K562 (cell line): Measurements from ENCODE around the gene MYLIP.

ENCODE experiments used
- CC2D1A ChIP-seq: fragments of 450-650 bp; IDR thresholded peaks from 2 replicates; pipeline ENCODE4 v1.6.1; 2017; ENCODE audit warnings: mild to moderate bottlenecking
- CHD2 ChIP-seq: IDR thresholded peaks from 2 replicates; pipeline ENCODE4 v1.6.1; 2011; ENCODE audit warnings: low read depth, low read length
- CHD4 ChIP-seq: fragments of 200-600 bp; sonication (generic); IDR thresholded peaks from 3 replicates; pipeline ENCODE4 v1.6.1; 2012; ENCODE audit warnings: low read depth, mild to moderate bottlenecking, mixed read lengths, low read length, inconsistent platforms; ENCODE audit not compliant: insufficient read depth, insufficient replicate concordance, poor library complexity, severe bottlenecking
- ERF ChIP-seq: fragments of 450-650 bp; formaldehyde crosslinking; IDR thresholded peaks from 2 replicates; pipeline ENCODE4 v1.4.0; 2020; ENCODE audit warnings: mild to moderate bottlenecking, mixed read lengths
- HCFC1 ChIP-seq: IDR thresholded peaks from 2 replicates; pipeline ENCODE4 v1.6.1; 2012; ENCODE audit warnings: low read depth, low read length, improper control_type of control experiment
- HNRNPH1 ChIP-seq: fragments of 200-400 bp; formaldehyde crosslinking; optimal IDR thresholded peaks from 2 replicates; pipeline ENCODE3; 2017; ENCODE audit warnings: low read depth, mild to moderate bottlenecking, low read length, moderate library complexity
- NONO ChIP-seq, 2 experiments: fragments of 200-400 bp in 1 of 2; fragments of 450-650 bp in 1 of 2; formaldehyde crosslinking in 1 of 2; IDR thresholded peaks; 2 replicates each; pipeline ENCODE4 v1.6.1; 2017; ENCODE audit warnings: low read depth in 2 of 2, mild to moderate bottlenecking in 2 of 2, moderate library complexity in 2 of 2, low read length in 1 of 2
- PHB2 ChIP-seq: fragments of 450-650 bp; IDR thresholded peaks from 2 replicates; pipeline ENCODE4 v1.6.1; 2017; ENCODE audit warnings: low read depth
- ZNF830 ChIP-seq: fragments of 250-450 bp; sonication (Bioruptor Pico); IDR thresholded peaks from 2 replicates; pipeline ENCODE4 v1.5.0; 2021; ENCODE audit warnings: mild to moderate bottlenecking
- TF ChIP-seq, protein P1 (sequence below): sonication (generic); formaldehyde crosslinking; IDR thresholded peaks from 2 replicates; pipeline ENCODE4 v1.8.1; 2022; ENCODE audit warnings: missing genetic modification reagents
- TF ChIP-seq, protein P2 (sequence below), 3 experiments: IDR thresholded peaks in 2 of 3; conservative IDR thresholded peaks in 1 of 3; 2 replicates each; pipeline ENCODE4 v1.5.1; 2011 to 2012; ENCODE audit warnings: low read length in 3 of 3, mild to moderate bottlenecking in 3 of 3, control low read depth in 2 of 3, improper control_type of control experiment in 1 of 3, inconsistent platforms in 1 of 3, low read depth in 1 of 3, mixed read lengths in 1 of 3, moderate library complexity in 1 of 3; ENCODE audit not compliant: insufficient read depth in 2 of 3

DNA sequence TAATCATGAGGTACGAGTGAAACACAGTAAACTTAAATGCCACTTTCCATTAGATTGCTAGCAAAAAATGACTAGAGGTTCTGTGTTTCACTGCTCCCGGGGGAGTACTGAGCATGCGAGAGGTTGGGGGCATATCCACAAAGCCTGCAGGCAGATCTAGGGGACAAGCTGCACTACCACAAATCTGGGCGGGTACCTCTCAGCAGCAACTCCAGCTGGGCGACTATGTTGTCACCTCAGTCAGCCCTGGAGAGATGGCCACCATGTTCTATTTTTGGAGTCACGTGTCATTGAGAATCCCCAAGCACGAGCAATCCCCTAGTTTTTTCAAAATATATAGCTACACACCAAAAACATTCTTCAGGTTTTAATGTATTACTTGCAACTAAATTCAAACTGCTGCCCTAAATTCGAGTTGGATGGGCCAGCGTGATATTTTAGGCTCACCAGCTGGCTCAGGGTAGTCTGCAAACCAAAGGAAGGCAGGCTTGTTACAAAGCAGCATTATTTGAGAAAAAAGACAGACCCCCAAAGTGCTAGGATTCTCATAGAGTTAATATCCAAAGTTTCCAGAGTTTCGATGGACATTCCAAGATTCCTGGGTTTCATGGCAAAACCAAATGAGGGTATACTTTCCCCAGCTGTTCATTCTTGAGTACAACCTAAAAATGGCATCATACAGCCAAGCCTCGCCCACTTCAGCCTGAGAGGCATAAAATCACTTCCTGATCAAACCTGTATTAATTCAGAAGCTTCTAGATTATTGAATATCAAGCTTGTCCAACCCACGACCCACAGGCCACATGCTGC, 24.1 kb upstream of the MYLIP start:
- TF ChIP-seq, protein P1, sequence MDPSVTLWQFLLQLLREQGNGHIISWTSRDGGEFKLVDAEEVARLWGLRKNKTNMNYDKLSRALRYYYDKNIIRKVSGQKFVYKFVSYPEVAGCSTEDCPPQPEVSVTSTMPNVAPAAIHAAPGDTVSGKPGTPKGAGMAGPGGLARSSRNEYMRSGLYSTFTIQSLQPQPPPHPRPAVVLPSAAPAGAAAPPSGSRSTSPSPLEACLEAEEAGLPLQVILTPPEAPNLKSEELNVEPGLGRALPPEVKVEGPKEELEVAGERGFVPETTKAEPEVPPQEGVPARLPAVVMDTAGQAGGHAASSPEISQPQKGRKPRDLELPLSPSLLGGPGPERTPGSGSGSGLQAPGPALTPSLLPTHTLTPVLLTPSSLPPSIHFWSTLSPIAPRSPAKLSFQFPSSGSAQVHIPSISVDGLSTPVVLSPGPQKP (CRISPR knock-in tag): no peak
- TF ChIP-seq NONO (IDR thresholded peaks at IDR 0.05; ENCODE audit: low read depth in 2 of 2, low read length in 1 of 2): no peak
- no peak for TF ChIP-seq ERF (CRISPR knock-in tag)
- TF ChIP-seq HCFC1: no peak
- no peak for TF ChIP-seq CC2D1A
- no peak for TF ChIP-seq PHB2
- no peak for TF ChIP-seq ZNF830 (CRISPR knock-in tag)
- TF ChIP-seq, protein P2, sequence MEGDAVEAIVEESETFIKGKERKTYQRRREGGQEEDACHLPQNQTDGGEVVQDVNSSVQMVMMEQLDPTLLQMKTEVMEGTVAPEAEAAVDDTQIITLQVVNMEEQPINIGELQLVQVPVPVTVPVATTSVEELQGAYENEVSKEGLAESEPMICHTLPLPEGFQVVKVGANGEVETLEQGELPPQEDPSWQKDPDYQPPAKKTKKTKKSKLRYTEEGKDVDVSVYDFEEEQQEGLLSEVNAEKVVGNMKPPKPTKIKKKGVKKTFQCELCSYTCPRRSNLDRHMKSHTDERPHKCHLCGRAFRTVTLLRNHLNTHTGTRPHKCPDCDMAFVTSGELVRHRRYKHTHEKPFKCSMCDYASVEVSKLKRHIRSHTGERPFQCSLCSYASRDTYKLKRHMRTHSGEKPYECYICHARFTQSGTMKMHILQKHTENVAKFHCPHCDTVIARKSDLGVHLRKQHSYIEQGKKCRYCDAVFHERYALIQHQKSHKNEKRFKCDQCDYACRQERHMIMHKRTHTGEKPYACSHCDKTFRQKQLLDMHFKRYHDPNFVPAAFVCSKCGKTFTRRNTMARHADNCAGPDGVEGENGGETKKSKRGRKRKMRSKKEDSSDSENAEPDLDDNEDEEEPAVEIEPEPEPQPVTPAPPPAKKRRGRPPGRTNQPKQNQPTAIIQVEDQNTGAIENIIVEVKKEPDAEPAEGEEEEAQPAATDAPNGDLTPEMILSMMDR (IDR thresholded peaks at IDR 0.05 in 2 of 3, conservative IDR thresholded peaks at IDR 0.05 in 1 of 3; ENCODE audit: insufficient read depth in 2 of 3, low read depth in 1 of 3, low read length in 3 of 3): no peak
- TF ChIP-seq CHD2: no peak
- TF ChIP-seq HNRNPH1: no peak
- no peak for TF ChIP-seq CHD4
